Measurements from ENCODE around the gene CHD9.

Gene CHD9

DNA sequence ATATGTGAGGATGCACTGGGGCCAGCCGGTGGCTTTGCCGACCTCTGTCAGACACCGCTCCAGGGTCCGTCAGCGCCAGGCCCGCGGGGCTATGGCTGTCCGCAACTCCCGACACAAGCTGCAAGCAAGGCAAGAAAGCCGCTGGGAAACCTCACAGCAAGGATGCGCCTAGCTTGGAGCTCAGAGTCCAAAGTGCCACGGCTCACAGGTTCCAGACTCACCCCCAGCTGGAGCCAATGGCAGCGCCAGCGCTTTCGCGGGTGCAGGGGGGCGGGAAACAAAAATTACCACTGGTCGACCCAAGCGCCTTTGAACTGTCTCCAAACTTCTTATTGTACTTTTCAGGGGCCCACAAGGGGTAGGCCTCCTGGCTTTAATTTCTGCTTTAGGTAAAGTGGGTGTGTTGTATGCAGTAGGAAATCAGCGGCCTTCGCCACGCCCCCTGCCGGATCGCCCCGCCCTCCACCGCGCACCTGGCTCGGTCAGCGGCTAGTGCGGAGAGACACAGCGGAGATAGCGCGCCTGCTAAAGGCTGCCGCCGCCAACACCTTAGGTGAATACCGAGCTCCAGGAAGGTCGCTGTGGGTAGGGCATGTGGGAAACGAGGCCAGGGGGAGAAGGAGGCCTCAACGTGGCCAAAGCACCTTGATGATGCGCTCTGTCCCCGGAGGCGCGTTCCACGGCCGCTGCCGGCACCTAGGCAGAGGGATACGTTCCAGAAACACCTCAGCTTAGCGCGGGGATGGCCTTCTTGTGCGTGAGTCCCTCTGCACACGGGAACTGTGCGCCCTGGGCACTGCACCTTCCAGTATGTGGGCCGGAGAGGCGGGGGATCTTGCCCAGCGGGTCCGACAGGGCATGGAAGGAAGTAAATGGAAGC is 318.4 kb downstream of the CHD9 start:
- no peak for DNase-seq
- in situ Hi-C loops (cut with HindIII; ENCODE audit: low pct_ligation_motif_present, low pct_unique_long_range_greater_than_20kb, low sequenced_read_pairs) = no loop called here

DNA sequence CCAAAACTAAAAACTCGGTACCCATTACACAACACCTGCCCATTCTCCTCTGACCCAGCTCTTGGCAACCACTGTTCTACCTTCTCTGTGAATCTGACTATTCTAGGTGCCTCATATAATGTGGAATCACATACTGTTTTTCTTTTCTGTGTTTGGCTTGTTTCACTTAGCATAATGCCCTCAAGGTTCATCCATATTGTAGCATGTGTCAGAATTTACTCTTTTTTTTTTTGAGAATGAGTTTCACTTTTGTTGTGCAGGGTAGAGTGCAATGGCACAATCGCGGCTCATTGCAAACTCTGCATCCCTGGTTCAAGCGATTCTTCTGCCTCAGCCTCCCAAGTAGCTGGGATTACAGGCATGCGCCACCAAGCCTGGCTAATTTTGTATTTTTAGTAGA is 320.0 kb downstream of the CHD9 start:
- no peak for DNase-seq

DNA sequence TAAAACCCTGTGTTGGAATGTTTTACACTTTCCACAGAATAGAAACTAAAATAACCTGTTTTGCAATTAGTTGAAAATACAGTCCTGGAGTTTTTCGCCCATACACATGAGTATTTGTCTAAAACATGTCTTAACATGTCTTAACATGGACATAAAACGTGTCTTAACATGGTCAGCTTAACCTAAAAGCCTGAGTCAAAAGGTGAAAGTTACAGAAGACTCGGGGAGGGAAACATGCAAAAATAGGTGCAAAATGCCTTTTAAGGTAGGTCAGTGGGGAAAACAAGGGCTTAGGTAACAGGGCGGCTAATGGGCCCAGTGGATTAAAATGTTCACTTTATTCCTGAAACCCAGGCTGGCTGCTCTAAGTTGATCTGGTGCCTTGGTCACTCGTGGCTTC is 323.3 kb downstream of the CHD9 start:
- in situ Hi-C loops (cut with HindIII; ENCODE audit: low pct_ligation_motif_present, low pct_unique_long_range_greater_than_20kb, low sequenced_read_pairs) = no loop called here
- no peak for DNase-seq

More for the DNA sequence above, 320.0 kb downstream of the CHD9 start:
- in situ Hi-C loops (cut with HindIII; ENCODE audit: low pct_ligation_motif_present, low pct_unique_long_range_greater_than_20kb, low sequenced_read_pairs) = no loop called here

Data from ACHN (cell line).